22Rv1 (cell line): ENCODE measurements around the gene NEURL1.

Source experiments
- ZFX ChIP-seq: fragments of 450-650 bp; IDR thresholded peaks from 2 replicates; pipeline ENCODE4 v1.6.1; 2017; ENCODE audit warnings: antibody characterized with exemption, borderline replicate concordance
- TF ChIP-seq, protein P1 (sequence below): fragments of 450-650 bp; IDR thresholded peaks from 2 replicates; pipeline ENCODE4 v1.5.1; 2017; ENCODE audit warnings: mild to moderate bottlenecking

DNA sequence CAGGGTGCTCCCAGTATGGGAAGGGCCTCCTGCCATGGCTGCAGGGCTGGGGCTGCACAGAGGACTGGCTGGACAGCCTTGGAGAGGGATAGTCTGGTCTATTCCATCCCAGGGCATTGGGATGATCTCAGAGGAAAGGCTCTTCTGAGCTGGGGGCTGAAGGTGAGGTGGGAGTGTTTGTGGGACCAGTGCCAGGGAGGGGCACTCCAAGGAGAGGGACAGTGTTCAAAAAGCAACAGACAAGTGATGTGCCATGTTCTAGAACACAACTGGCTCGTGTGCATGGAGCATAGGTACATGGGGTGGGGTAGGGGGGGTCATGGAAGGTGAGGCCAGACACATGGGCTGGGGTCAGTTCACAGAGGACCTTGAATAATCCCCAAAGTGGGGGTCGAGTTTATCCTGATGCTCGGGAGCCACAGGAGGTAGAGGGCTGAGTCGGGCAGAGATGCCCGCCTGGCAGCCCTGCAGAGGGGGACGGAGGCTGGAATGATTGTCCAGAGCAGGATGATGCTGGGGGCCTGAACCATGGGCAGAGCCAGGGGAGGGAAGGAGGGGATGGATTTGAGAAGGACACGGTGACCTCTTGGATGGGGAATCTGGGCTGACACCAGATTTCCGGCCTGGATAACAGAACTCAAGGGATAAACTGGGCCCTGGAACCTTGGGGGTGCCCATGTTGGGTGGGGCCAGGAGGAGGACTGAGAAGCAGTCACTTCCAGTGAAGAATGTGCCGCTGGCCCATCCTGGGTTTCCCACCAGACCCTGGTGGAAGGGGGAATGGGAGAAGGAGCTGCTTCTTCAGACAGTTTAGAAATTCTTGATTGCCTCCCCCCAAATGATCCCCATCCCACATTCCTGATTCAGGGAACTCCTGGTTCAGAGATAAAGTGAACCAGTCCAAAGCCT is 50.4 kb downstream of the NEURL1 start:
- TF ChIP-seq, protein P1, sequence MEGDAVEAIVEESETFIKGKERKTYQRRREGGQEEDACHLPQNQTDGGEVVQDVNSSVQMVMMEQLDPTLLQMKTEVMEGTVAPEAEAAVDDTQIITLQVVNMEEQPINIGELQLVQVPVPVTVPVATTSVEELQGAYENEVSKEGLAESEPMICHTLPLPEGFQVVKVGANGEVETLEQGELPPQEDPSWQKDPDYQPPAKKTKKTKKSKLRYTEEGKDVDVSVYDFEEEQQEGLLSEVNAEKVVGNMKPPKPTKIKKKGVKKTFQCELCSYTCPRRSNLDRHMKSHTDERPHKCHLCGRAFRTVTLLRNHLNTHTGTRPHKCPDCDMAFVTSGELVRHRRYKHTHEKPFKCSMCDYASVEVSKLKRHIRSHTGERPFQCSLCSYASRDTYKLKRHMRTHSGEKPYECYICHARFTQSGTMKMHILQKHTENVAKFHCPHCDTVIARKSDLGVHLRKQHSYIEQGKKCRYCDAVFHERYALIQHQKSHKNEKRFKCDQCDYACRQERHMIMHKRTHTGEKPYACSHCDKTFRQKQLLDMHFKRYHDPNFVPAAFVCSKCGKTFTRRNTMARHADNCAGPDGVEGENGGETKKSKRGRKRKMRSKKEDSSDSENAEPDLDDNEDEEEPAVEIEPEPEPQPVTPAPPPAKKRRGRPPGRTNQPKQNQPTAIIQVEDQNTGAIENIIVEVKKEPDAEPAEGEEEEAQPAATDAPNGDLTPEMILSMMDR, result no peak
- no peak for TF ChIP-seq ZFX
